ENCODE data around the gene MAP4K5.
"Not testable (repeated sequence)": the region's sequence is repeated elsewhere in the genome, so short reads cannot be mapped to it uniquely, and the experiment has no call there.

MAP4K5 gene

GRCh38 chr14:50520947-50521815 is 11.2 kb downstream of the MAP4K5 start:
- Histone ChIP-seq H3K36me3 (ENCODE audit: control insufficient read depth, insufficient read depth, low read length, severe bottlenecking) (no peaks in the 10 kb centered on the region), H3K9ac (ENCODE audit: low read length) (no peak overlapping the region), H3K4me1 (ENCODE audit: control insufficient read depth, insufficient read depth, low read length) (peaks cover 9% of the 10 kb centered on the region), H3K9me3 (ENCODE audit: control insufficient read depth, low read length) (no peaks in the 10 kb centered on the region), H3K27me3 (replicated peaks; ENCODE audit: control insufficient read depth, insufficient read depth, low read length) (no peaks in the 10 kb centered on the region), H3K4me3 (ENCODE audit: low read length) (peak overlapping the region; percentile 56)
- peak; percentile 75 for DNase-seq (ENCODE audit: low read depth)

GRCh38 chr14:50516091-50516490 is 16.3 kb downstream of the MAP4K5 start:
- H3K36me3 ChIP-seq (ENCODE audit: control insufficient read depth, insufficient read depth, low read length, severe bottlenecking): peaks cover 3% of the 10 kb centered on the region
- no peaks in the 10 kb centered on the region for H3K9me3 ChIP-seq (ENCODE audit: control insufficient read depth, low read length)
- peaks cover 2% of the 10 kb centered on the region for H3K4me1 ChIP-seq (ENCODE audit: control insufficient read depth, insufficient read depth, low read length)
- H3K27me3 ChIP-seq (replicated peaks; ENCODE audit: control insufficient read depth, insufficient read depth, low read length): no peaks in the 10 kb centered on the region
- H3K4me3 ChIP-seq (ENCODE audit: low read length): no peak overlapping the region
- no peak overlapping the region for H3K9ac ChIP-seq (ENCODE audit: low read length)
- DNase-seq (ENCODE audit: low read depth): no peak

GRCh38 chr14:50512463-50512862 is 19.9 kb downstream of the MAP4K5 start:
- no peak for DNase-seq (ENCODE audit: low read depth)
- H3K9me3 ChIP-seq (ENCODE audit: control insufficient read depth, low read length): peaks cover 3% of the 10 kb centered on the region
- H3K4me3 ChIP-seq (ENCODE audit: low read length): no peak overlapping the region

GRCh38 chr14:50510157-50510556 is 22.2 kb downstream of the MAP4K5 start:
- Histone ChIP-seq H3K27me3 (replicated peaks; ENCODE audit: control insufficient read depth, insufficient read depth, low read length) (no peaks in the 10 kb centered on the region), H3K9ac (ENCODE audit: low read length) (no peak overlapping the region), H3K4me1 (ENCODE audit: control insufficient read depth, insufficient read depth, low read length) (no peaks in the 10 kb centered on the region)

More at GRCh38 chr14:50512463-50512862, 19.9 kb downstream of the MAP4K5 start:
- H3K4me1 ChIP-seq (ENCODE audit: control insufficient read depth, insufficient read depth, low read length): no peaks in the 10 kb centered on the region
- H3K27me3 ChIP-seq (replicated peaks; ENCODE audit: control insufficient read depth, insufficient read depth, low read length): no peaks in the 10 kb centered on the region
- H3K36me3 ChIP-seq (ENCODE audit: control insufficient read depth, insufficient read depth, low read length, severe bottlenecking): peaks cover 7% of the 10 kb centered on the region
- H3K9ac ChIP-seq (ENCODE audit: low read length): no peak overlapping the region

GRCh38 chr14:50507078-50507477 is 25.3 kb downstream of the MAP4K5 start:
- not testable (repeated sequence) for H3K27me3 ChIP-seq (replicated peaks; ENCODE audit: control insufficient read depth, insufficient read depth, low read length); H3K9me3 ChIP-seq (ENCODE audit: control insufficient read depth, low read length); DNase-seq (ENCODE audit: low read depth); H3K4me3 ChIP-seq (ENCODE audit: low read length); H3K9ac ChIP-seq (ENCODE audit: low read length); H3K4me1 ChIP-seq (ENCODE audit: control insufficient read depth, insufficient read depth, low read length)
- H3K36me3 ChIP-seq (ENCODE audit: control insufficient read depth, insufficient read depth, low read length, severe bottlenecking): peaks cover 20% of the 10 kb centered on the region

More at GRCh38 chr14:50510157-50510556, 22.2 kb downstream of the MAP4K5 start:
- Histone ChIP-seq H3K9me3 (ENCODE audit: control insufficient read depth, low read length) (peaks cover 3% of the 10 kb centered on the region), H3K36me3 (ENCODE audit: control insufficient read depth, insufficient read depth, low read length, severe bottlenecking) (peaks cover 3% of the 10 kb centered on the region), H3K4me3 (ENCODE audit: low read length) (no peak overlapping the region)
- DNase-seq (ENCODE audit: low read depth): no peak

GRCh38 chr14:50501642-50502041 is 30.7 kb downstream of the MAP4K5 start:
- Histone ChIP-seq H3K36me3 (ENCODE audit: control insufficient read depth, insufficient read depth, low read length, severe bottlenecking) (peaks cover 29% of the 10 kb centered on the region), H3K4me1 (ENCODE audit: control insufficient read depth, insufficient read depth, low read length) (peaks cover 17% of the 10 kb centered on the region), H3K9ac (ENCODE audit: low read length) (no peak overlapping the region), H3K9me3 (ENCODE audit: control insufficient read depth, low read length) (no peaks in the 10 kb centered on the region), H3K27me3 (replicated peaks; ENCODE audit: control insufficient read depth, insufficient read depth, low read length) (no peaks in the 10 kb centered on the region), H3K4me3 (ENCODE audit: low read length) (no peak overlapping the region)
- DNase-seq (ENCODE audit: low read depth): peak; percentile 55

GRCh38 chr14:50497351-50497750 is 35.0 kb downstream of the MAP4K5 start:
- DNase-seq (ENCODE audit: low read depth): no peak
- peaks cover 23% of the 10 kb centered on the region for H3K4me1 ChIP-seq (ENCODE audit: control insufficient read depth, insufficient read depth, low read length)
- H3K27me3 ChIP-seq (replicated peaks; ENCODE audit: control insufficient read depth, insufficient read depth, low read length): no peaks in the 10 kb centered on the region
- peaks cover 15% of the 10 kb centered on the region for H3K36me3 ChIP-seq (ENCODE audit: control insufficient read depth, insufficient read depth, low read length, severe bottlenecking)
- H3K9ac ChIP-seq (ENCODE audit: low read length): peak overlapping the region; percentile 8
- peak overlapping the region; percentile 63 for H3K4me3 ChIP-seq (ENCODE audit: low read length)
- no peaks in the 10 kb centered on the region for H3K9me3 ChIP-seq (ENCODE audit: control insufficient read depth, low read length)

- H3K9ac ChIP-seq (ENCODE audit: low read length): no peak overlapping the region
- H3K36me3 ChIP-seq (ENCODE audit: control insufficient read depth, insufficient read depth, low read length, severe bottlenecking): peaks cover 34% of the 10 kb centered on the region
- H3K27me3 ChIP-seq (replicated peaks; ENCODE audit: control insufficient read depth, insufficient read depth, low read length): no peaks in the 10 kb centered on the region
- no peaks in the 10 kb centered on the region for H3K9me3 ChIP-seq (ENCODE audit: control insufficient read depth, low read length)
- peaks cover under 1% of the 10 kb centered on the region for H3K4me1 ChIP-seq (ENCODE audit: control insufficient read depth, insufficient read depth, low read length)
- DNase-seq (ENCODE audit: low read depth): no peak
- H3K4me3 ChIP-seq (ENCODE audit: low read length): no peak overlapping the region
Measured at GRCh38 chr14:50489851-50490250, 42.5 kb downstream of the MAP4K5 start.

- no peaks in the 10 kb centered on the region for H3K9me3 ChIP-seq (ENCODE audit: control insufficient read depth, low read length)
- no peaks in the 10 kb centered on the region for H3K4me1 ChIP-seq (ENCODE audit: control insufficient read depth, insufficient read depth, low read length)
- H3K36me3 ChIP-seq (ENCODE audit: control insufficient read depth, insufficient read depth, low read length, severe bottlenecking): peaks cover 39% of the 10 kb centered on the region
- DNase-seq (ENCODE audit: low read depth): no peak
- H3K4me3 ChIP-seq (ENCODE audit: low read length): no peak overlapping the region
- H3K27me3 ChIP-seq (replicated peaks; ENCODE audit: control insufficient read depth, insufficient read depth, low read length): no peaks in the 10 kb centered on the region
- H3K9ac ChIP-seq (ENCODE audit: low read length): no peak overlapping the region
Measured at GRCh38 chr14:50488521-50488920, 43.8 kb downstream of the MAP4K5 start.

GRCh38 chr14:50479041-50479440 is 53.3 kb downstream of the MAP4K5 start:
- peaks cover 86% of the 10 kb centered on the region for H3K36me3 ChIP-seq (ENCODE audit: control insufficient read depth, insufficient read depth, low read length, severe bottlenecking)

GRCh38 chr14:50477760-50478159 is 54.6 kb downstream of the MAP4K5 start:
- Histone ChIP-seq H3K27me3 (replicated peaks; ENCODE audit: control insufficient read depth, insufficient read depth, low read length) (no peaks in the 10 kb centered on the region), H3K4me3 (ENCODE audit: low read length) (peak overlapping the region; percentile 43), H3K36me3 (ENCODE audit: control insufficient read depth, insufficient read depth, low read length, severe bottlenecking) (peaks cover 93% of the 10 kb centered on the region), H3K9me3 (ENCODE audit: control insufficient read depth, low read length) (peaks cover 63% of the 10 kb centered on the region), H3K4me1 (ENCODE audit: control insufficient read depth, insufficient read depth, low read length) (no peaks in the 10 kb centered on the region), H3K9ac (ENCODE audit: low read length) (no peak overlapping the region)
- no peak for DNase-seq (ENCODE audit: low read depth)

More at GRCh38 chr14:50479041-50479440, 53.3 kb downstream of the MAP4K5 start:
- DNase-seq (ENCODE audit: low read depth): no peak
- Histone ChIP-seq H3K4me3 (ENCODE audit: low read length) (peak overlapping the region; percentile 47), H3K9me3 (ENCODE audit: control insufficient read depth, low read length) (peaks cover 50% of the 10 kb centered on the region), H3K27me3 (replicated peaks; ENCODE audit: control insufficient read depth, insufficient read depth, low read length) (no peaks in the 10 kb centered on the region), H3K4me1 (ENCODE audit: control insufficient read depth, insufficient read depth, low read length) (no peaks in the 10 kb centered on the region), H3K9ac (ENCODE audit: low read length) (no peak overlapping the region)
